Activated T-cell treated with anti-CD3 and anti-CD28 coated beads, Interleukin-2, amount 50 U/mL, for 4 hours (primary cell): ENCODE measurements around the gene NXPE1. TPM values are rescaled to one million over a fixed set of nuclear protein-coding genes. Genes with fewer than 3 reads are reported as not detected.

Experiments
- ATAC-seq, 2 donors: fragments of 200-7000 bp; cut with Tn5 transposase; one replicate each; pipeline ENCODE4 v1.10.0; 2021
- DNase-seq: peaks from one replicate; pipeline ENCODE4 v3.0.0-alpha.2; 2020
- H3K27me3 Mint-ChIP-seq: one replicate; pipeline ENCODE4 v1.8.0; 2021; ENCODE audit warnings: low read depth, mixed read lengths
- H3K36me3 Mint-ChIP-seq: one replicate; pipeline ENCODE4 v1.8.0; 2022; ENCODE audit warnings: mixed read lengths; ENCODE audit not compliant: insufficient read depth
- H3K4me1 Mint-ChIP-seq: one replicate; pipeline ENCODE4 v1.8.0; 2021; ENCODE audit warnings: low read depth, mixed read lengths
- H3K4me3 Mint-ChIP-seq: one replicate; pipeline ENCODE4 v1.8.0; 2021; ENCODE audit warnings: mild to moderate bottlenecking, moderate library complexity, mixed read lengths
- H3K9me3 Mint-ChIP-seq: one replicate; pipeline ENCODE4 v1.8.0; 2021; ENCODE audit warnings: mixed read lengths
- total RNA-seq, 3 donors: library from RNA; stranded (reverse); gene quantifications; one replicate each; pipeline ENCODE4 v1.2.1, GENCODE V29; 2021

The NXPE1 gene
- total RNA-seq, 3 donors from 2014 or later: not detected

- H3K36me3 Mint-ChIP-seq: no peaks in the 10 kb centered on the region
- DNase-seq (no peak), ATAC-seq (no peak)
- no peak overlapping the region for H3K4me3 Mint-ChIP-seq
- peaks cover 4% of the 10 kb centered on the region for H3K27me3 Mint-ChIP-seq
- no peaks in the 10 kb centered on the region for H3K9me3 Mint-ChIP-seq
- H3K4me1 Mint-ChIP-seq: no peaks in the 10 kb centered on the region
Observed at GRCh38 chr11:114594703-114595102, 35.0 kb upstream of the NXPE1 start.

GRCh38 chr11:114587398-114587953 is 27.8 kb upstream of the NXPE1 start:
- DNase-seq: no peak
- Mint-ChIP-seq H3K36me3 (no peaks in the 10 kb centered on the region), H3K9me3 (peaks cover 31% of the 10 kb centered on the region), H3K4me3 (no peak overlapping the region), H3K27me3 (peaks cover 4% of the 10 kb centered on the region), H3K4me1 (no peaks in the 10 kb centered on the region)
- ATAC-seq: no peak

- Mint-ChIP-seq H3K9me3 (peaks cover 31% of the 10 kb centered on the region), H3K4me3 (no peak overlapping the region), H3K27me3 (peaks cover under 1% of the 10 kb centered on the region), H3K4me1 (no peaks in the 10 kb centered on the region), H3K36me3 (no peaks in the 10 kb centered on the region)
- ATAC-seq (no peak), DNase-seq (no peak)
Observed at GRCh38 chr11:114586797-114587196, 27.1 kb upstream of the NXPE1 start.

- Mint-ChIP-seq H3K27me3 (peaks cover 3% of the 10 kb centered on the region), H3K4me1 (no peaks in the 10 kb centered on the region), H3K4me3 (no peak overlapping the region), H3K9me3 (peaks cover 4% of the 10 kb centered on the region), H3K36me3 (no peaks in the 10 kb centered on the region)
- ATAC-seq: no peak
- no peak for DNase-seq
Observed at GRCh38 chr11:114571712-114572111, 12.0 kb upstream of the NXPE1 start.

GRCh38 chr11:114569801-114570200 is 10.1 kb upstream of the NXPE1 start:
- DNase-seq (no peak), ATAC-seq (no peak)
- no peak overlapping the region for H3K4me3 Mint-ChIP-seq
- no peaks in the 10 kb centered on the region for H3K4me1 Mint-ChIP-seq
- H3K36me3 Mint-ChIP-seq: no peaks in the 10 kb centered on the region
- H3K27me3 Mint-ChIP-seq: peaks cover 3% of the 10 kb centered on the region
- H3K9me3 Mint-ChIP-seq: peaks cover 4% of the 10 kb centered on the region

GRCh38 chr11:114566276-114566675 is 6.6 kb upstream of the NXPE1 start:
- no peak for ATAC-seq
- no peak for DNase-seq
- Mint-ChIP-seq H3K4me3 (no peak overlapping the region), H3K4me1 (no peaks in the 10 kb centered on the region), H3K9me3 (no peaks in the 10 kb centered on the region), H3K27me3 (peaks cover 3% of the 10 kb centered on the region), H3K36me3 (no peaks in the 10 kb centered on the region)

GRCh38 chr11:114564831-114565230 is 5.2 kb upstream of the NXPE1 start:
- Mint-ChIP-seq H3K9me3 (no peaks in the 10 kb centered on the region), H3K36me3 (no peaks in the 10 kb centered on the region), H3K4me1 (no peaks in the 10 kb centered on the region), H3K27me3 (no peaks in the 10 kb centered on the region), H3K4me3 (no peak overlapping the region)
- no peak for ATAC-seq
- no peak for DNase-seq

GRCh38 chr11:114563077-114563476 is 3.4 kb upstream of the NXPE1 start:
- no peak for ATAC-seq
- no peaks in the 10 kb centered on the region for H3K27me3 Mint-ChIP-seq
- H3K4me1 Mint-ChIP-seq: no peaks in the 10 kb centered on the region
- H3K36me3 Mint-ChIP-seq: no peaks in the 10 kb centered on the region
- H3K4me3 Mint-ChIP-seq: no peak overlapping the region
- DNase-seq: no peak
- H3K9me3 Mint-ChIP-seq: no peaks in the 10 kb centered on the region

GRCh38 chr11:114562166-114562916 is 2.7 kb upstream of the NXPE1 start:
- no peak for DNase-seq
- H3K4me1 Mint-ChIP-seq: no peaks in the 10 kb centered on the region
- no peak for ATAC-seq
- H3K9me3 Mint-ChIP-seq: no peaks in the 10 kb centered on the region
- no peaks in the 10 kb centered on the region for H3K36me3 Mint-ChIP-seq
- no peak overlapping the region for H3K4me3 Mint-ChIP-seq
- H3K27me3 Mint-ChIP-seq: no peaks in the 10 kb centered on the region

GRCh38 chr11:114556135-114556534 is 3.5 kb downstream of the NXPE1 start:
- H3K4me1 Mint-ChIP-seq: no peaks in the 10 kb centered on the region
- no peaks in the 10 kb centered on the region for H3K9me3 Mint-ChIP-seq
- H3K27me3 Mint-ChIP-seq: no peaks in the 10 kb centered on the region
- no peak for DNase-seq
- ATAC-seq: no peak
- H3K4me3 Mint-ChIP-seq: no peak overlapping the region
- no peaks in the 10 kb centered on the region for H3K36me3 Mint-ChIP-seq

- H3K4me3 Mint-ChIP-seq: no peak overlapping the region
- no peaks in the 10 kb centered on the region for H3K9me3 Mint-ChIP-seq
- no peaks in the 10 kb centered on the region for H3K27me3 Mint-ChIP-seq
- DNase-seq (no peak), ATAC-seq (no peak)
- no peaks in the 10 kb centered on the region for H3K4me1 Mint-ChIP-seq
- no peaks in the 10 kb centered on the region for H3K36me3 Mint-ChIP-seq
Observed at GRCh38 chr11:114553642-114554041, 6.0 kb downstream of the NXPE1 start.

- no peaks in the 10 kb centered on the region for H3K4me1 Mint-ChIP-seq
- ATAC-seq (no peak), DNase-seq (no peak)
- peaks cover 3% of the 10 kb centered on the region for H3K27me3 Mint-ChIP-seq
- no peak overlapping the region for H3K4me3 Mint-ChIP-seq
- H3K36me3 Mint-ChIP-seq: no peaks in the 10 kb centered on the region
- no peaks in the 10 kb centered on the region for H3K9me3 Mint-ChIP-seq
Observed at GRCh38 chr11:114551060-114551459, 8.6 kb downstream of the NXPE1 start.

- H3K9me3 Mint-ChIP-seq: peaks cover 13% of the 10 kb centered on the region
Observed at GRCh38 chr11:114525682-114526081, 34.0 kb downstream of the NXPE1 start.

GRCh38 chr11:114524122-114524521 is 35.6 kb downstream of the NXPE1 start:
- DNase-seq: no peak
- no peaks in the 10 kb centered on the region for H3K36me3 Mint-ChIP-seq
- no peaks in the 10 kb centered on the region for H3K4me1 Mint-ChIP-seq
- ATAC-seq: no peak
- peaks cover 7% of the 10 kb centered on the region for H3K27me3 Mint-ChIP-seq
- H3K9me3 Mint-ChIP-seq: peaks cover 13% of the 10 kb centered on the region
- H3K4me3 Mint-ChIP-seq: no peak overlapping the region

More at GRCh38 chr11:114525682-114526081, 34.0 kb downstream of the NXPE1 start:
- DNase-seq: no peak
- Mint-ChIP-seq H3K4me1 (no peaks in the 10 kb centered on the region), H3K27me3 (peaks cover 3% of the 10 kb centered on the region), H3K4me3 (no peak overlapping the region), H3K36me3 (no peaks in the 10 kb centered on the region)
- no peak for ATAC-seq

- Mint-ChIP-seq H3K27me3 (peaks cover 7% of the 10 kb centered on the region), H3K9me3 (peaks cover 13% of the 10 kb centered on the region), H3K36me3 (no peaks in the 10 kb centered on the region), H3K4me3 (no peak overlapping the region), H3K4me1 (no peaks in the 10 kb centered on the region)
- DNase-seq (no peak), ATAC-seq (no peak)
Observed at GRCh38 chr11:114522818-114523217, 36.9 kb downstream of the NXPE1 start.
